ENCODE data around the gene F9.

Gene F9

GRCh38 chrX:139596068-139596467 lies 65.5 kb downstream of the F9 start:
- DNase-seq (ENCODE audit: low read depth in 1 of 2, low spot score in 1 of 2), result no peak

- no peak for DNase-seq (ENCODE audit: low read depth in 1 of 2, low spot score in 1 of 2)
These were observed 69.6 kb downstream of the F9 start for GRCh38 chrX:139600105-139600504.
